GM19438 (cell line): ENCODE data around the gene ATP8B4.

Experiments used
- ATAC-seq: cut with Tn5 transposase; IDR thresholded peaks from one replicate; pipeline ENCODE4 v1.9.1; 2021; ENCODE audit warnings: low read depth; ENCODE audit not compliant: unreplicated experiment

The ATP8B4 gene

DNA sequence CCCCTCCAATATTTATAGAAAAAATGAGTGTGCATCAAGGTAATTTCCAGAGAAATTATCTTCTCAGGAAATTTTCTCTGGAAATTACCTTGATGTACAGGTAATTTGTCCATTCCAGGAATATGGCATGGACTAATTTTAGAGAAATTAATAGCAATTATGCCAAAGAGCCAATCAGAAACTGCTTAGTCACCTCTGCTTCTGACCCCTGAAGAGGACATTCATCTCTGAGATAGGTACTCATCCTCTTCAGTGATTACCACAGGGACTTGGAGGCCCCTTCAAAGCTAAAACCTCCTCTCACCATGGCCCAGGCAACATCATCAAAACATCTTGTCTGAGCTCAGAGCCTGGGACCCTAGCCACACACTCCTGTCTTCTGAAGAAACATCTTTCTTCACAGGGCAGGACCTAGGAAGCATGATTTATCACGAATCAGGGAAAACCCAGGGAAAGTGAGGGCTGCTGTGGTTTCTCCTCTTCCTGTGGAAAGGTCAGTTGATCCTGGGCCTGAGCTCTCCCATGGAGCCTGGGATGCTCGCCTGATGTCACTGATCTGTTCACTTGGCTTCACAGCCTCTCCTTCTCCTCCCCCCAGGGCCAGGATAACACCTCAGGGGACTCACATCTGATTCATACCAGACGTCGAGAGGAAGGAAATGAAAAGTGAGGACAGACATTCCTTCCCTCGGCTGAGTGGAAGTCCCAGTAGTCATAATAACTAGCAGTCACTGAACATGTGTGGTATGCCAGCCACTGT lies 287.6 kb downstream of the ATP8B4 start:
- ATAC-seq = no peak

DNA sequence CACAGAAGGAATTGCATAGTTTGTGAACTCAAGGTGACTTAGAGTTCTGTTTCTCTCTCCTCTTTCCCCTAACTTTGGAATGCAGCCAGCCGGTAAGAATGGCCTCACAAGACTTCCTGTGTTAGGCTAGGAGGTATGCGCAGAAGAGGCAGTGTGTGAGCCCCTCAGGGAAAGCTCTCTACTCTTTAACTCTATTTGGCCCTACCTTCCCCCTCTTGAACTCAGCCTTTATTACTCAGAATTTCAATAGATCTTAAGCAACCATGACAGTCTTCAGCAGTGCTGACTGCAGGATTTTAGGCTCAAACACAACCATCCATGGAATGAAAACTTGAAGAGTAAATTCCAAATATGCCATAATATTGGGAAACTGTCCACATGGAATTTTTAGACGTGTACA lies 288.6 kb downstream of the ATP8B4 start:
- no peak for ATAC-seq

DNA sequence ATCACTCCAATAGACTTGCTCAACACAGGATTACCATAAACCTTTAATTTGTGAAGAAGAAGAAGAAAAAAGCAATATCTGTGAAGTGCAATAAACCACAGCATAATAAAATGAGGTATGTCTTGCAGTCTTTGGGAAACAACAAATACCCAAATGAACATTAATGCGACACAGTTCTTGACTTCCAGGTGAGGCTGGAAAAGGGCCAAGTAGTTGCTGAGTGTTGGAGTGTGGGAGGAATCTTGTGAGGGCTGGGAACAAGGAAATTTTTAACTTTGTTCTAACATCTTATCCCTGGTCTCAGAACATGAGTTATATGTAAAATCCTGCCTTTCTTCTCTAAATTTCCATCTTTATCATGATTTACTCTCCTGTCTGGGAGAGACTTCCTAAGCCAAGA lies 291.7 kb downstream of the ATP8B4 start:
- ATAC-seq = no peak

DNA sequence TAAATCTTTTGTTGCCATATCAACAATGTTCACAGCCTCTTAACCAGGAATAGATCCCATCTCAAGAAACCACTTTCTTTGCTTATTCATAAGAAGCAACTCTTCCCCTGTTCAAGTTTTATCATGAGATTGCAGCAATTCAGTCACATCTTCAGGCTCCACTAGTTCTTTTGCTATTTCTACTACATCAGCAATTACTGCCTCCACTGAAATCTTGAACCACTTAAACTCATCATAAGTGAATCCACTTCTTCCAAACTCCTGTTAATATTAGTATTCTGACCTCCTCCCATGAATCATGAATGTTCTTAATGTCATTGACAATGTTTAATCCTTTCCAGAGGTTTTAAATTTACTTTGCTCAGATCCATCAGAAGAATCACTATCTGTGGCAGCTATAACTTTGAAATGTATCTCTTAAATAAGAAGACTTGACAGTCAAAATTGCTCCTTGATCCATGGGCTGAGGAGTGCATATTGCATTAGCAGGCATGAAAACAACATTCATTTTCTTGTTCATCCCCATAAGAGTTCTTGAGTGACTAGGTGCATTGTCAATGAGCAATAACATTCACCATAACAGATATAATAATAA lies 292.3 kb downstream of the ATP8B4 start:
- ATAC-seq = no peak

DNA sequence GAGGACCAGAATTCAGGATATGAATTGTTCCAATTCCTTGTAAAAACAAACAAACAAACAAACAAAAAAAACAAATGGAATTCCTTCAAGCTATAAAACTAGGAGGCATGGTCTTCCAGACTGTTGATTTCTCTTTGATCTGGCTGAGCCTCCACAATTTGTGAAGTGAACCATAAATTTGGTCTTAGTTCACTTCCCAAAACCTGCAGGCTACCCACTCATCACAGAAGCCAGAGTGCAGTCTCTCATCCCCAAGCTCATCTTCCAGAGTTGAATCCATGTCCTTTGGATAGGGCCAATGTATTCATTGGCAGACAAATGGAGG lies 294.3 kb downstream of the ATP8B4 start:
- no peak for ATAC-seq

DNA sequence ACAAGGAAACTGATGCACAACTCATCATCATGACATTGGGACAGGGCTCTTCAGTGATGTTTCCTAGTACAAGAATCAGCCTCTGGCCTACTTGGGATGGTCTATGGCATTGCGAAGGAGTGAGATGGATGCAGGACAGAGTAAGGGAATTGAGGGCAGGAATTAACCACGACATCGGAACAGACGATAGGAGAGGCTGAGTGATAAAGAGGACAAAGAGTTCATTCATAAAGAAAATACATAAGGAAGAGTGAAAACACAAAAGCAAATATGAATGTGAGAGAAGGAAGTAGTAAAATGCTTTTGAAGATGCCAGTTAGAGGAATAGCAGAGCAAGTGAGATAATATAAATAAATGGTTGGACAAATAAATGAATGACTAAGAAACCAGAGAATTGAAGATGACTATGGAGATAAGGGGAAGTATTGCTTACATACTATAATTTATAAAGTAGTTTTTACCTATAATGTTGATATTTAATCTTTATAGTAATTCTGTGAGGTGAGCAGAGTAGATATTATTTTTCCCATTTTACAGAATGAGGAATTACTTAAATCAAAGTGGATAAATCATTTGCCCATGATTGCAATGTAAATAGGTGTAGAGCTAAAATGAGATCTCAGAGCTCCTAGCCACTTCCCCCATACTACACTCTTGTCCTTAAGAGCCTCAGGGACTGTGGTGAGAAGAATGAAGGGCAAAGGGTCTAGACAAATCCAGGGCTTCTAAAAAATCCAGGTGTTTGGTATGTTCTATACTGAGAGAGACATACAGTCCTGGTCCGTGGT lies 294.9 kb downstream of the ATP8B4 start:
- ATAC-seq = no peak

DNA sequence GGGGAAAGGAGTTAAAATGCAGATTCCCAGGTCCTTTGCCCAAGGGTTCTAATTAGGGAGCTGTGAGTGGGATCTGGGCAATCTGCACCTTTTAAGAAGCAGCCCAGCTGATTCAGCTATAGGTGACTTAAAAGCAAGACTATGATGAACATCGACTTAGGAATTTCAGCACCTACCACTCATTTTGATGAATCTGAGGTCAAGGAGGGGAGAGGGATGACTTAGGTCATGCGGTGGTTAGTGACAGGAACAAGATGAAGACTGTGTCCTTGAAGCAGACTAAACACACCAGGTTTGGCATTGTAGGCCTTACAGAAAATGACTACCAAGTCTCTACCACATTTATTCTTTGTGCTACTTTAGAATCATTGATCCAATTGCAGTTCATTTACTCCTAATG lies 301.9 kb downstream of the ATP8B4 start:
- ATAC-seq = no peak

DNA sequence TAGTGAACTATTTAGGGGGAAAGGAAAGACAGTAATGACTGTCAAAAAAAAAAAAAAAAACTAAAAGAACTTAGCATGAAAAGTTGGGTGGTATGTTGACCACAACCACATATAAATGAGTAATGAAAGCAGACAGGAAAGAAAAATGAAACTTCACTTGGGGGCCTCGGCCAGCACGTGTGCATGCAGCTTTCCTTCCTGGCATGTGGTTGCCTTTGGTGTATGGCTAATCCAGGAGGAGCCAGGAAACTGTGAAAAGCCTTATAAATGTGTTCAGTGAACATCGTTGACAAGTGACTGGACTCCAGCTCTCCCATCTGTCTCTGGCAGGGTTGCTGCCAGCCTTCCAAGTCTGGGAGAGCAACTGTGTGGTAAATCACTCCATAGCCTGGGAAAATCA lies 303.1 kb downstream of the ATP8B4 start:
- ATAC-seq = no peak

DNA sequence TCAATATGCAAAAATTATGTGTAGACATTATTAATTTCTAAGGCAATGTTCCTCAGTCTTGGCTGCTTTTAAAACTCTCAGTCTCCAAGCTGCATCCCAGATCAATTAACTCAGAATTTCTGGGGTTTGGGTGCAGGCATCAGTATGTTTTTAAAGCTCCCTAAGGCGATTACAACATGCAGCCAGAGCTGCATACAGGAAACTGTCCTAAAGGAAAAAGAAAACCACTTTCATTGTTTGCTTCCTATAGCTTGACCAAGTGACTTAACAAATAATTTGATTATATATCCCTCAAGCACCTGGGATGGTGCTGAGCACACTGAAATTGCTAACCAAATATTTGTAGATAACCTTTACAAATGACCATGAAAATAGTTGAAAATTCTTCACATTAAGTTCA lies 303.5 kb downstream of the ATP8B4 start:
- no peak for ATAC-seq

DNA sequence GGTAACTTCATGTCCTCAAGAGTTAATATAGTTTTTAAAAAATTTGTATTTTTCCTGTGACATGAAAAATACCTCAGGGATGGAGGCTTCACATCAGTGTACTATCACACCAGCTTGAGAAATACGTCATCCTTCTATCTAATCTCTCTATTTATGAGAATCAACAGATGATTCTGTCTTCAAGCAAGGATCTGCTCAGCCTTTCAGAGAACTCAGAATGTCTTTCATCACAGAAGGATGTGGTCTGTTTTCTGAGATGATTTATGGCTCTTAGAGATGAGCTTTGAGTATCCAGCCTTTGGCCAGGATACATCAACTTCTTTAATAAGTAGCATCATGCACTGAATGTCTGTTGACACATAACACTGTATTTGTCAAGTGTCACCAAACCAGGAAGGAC lies 304.3 kb downstream of the ATP8B4 start:
- ATAC-seq = no peak

DNA sequence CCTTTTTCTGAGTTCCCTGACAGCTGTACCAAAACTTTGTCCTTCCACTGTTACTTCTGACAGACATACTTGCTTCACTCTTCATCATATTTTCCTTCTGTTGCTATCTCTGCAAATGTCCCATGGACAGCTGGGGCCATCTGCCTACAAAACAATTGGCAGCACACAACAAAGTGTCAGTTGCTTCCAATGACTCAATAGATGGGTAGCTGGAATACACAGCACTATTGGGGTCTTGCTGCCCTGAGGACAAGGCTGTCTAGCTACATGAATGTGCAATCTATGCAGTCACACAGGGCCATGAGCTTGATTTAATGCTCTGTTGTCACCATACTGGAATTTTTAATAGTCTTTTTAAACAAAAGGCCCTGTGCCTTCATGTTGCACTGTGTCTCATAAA lies 305.4 kb downstream of the ATP8B4 start:
- ATAC-seq = no peak

DNA sequence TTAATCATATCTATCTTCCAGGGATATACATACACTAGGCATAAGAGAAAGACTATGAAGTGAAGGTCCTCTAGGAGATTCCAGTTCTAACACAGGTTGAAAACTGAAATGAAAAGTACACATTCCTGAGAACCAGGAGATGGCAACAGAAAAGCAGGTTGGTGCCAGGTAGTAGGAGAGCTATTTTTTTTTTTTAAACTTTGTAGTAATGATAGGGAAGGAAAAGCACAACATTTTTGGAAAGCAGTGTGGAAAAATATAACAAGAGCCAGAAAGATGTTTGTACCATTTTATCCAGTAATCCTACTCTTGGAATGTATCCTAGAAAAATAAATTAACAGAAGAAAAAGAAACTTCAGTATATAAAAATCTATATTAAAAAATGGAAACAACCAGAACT lies 308.3 kb downstream of the ATP8B4 start:
- no peak for ATAC-seq

DNA sequence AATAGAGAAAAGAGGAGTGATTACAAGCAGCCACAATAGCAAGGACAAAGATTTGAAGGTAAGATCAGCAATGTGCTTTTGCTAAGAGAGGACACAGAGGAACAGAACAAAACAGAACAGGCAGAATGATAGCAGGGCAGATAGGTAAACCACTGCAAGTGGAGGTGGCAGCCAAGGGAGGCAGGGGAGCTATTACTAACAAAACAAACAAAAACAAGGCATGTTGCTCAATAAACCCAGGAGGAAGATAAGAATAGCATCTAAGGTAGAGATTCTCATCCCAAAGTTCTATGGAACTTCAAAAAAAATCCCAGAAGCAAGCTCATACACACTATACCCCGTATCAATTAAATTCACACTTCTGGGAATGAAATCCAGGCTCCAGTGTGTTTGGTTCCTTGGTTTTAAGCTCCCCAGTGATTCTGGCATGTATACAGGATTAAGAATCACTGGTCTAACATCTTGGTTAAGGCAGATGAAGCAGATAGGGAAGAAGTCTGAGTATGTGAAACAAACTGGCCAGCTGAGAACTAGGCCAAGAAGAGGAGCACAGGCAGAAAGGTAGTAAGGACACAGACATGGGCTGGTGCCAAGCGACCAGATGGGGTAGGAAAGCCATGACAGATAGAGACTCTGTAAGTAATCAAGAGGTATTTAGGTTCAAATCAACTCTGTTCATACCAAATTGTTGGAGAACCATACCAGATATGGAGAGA lies 309.0 kb downstream of the ATP8B4 start:
- no peak for ATAC-seq

DNA sequence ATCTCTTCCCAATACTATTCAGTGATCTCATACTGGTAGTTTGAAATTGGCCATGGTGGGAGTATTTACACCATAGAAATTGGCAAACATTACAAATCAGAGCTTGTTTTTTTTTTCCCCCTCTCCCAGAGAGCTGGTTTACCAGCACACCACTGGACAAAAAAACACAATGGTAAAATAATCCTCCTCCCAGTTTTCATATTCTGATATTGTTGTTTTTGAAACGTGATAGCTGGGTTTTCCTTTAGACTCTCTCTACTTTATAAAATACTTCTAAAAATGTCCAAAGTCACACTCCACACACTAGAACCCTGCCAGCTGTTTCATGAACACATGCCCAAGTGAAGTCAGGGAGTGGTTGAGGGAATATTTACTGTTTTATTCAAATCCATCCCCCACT lies 310.7 kb downstream of the ATP8B4 start:
- ATAC-seq = no peak
